ENCODE results near the gene GGCT.
"Not testable (repeated sequence)": the region's sequence is repeated elsewhere in the genome, so short reads cannot be mapped to it uniquely, and the experiment has no call there.

The GGCT gene

GRCh38 chr7:30504301-30505173 lies at the start of gene GGCT:
GGCT (minus strand) TSS chr7:30504829; CDS start chr7:30504709, 120 bp downstream.
- Mint-ChIP-seq H3K4me3 (peak within 1 kb of the TSS; percentile 87), H3K27me3 (no peaks in the 10 kb centered on the region), H3K4me1 (peaks cover 45% of the 10 kb centered on the region), H3K36me3 (ENCODE audit: low read depth) (peaks cover 27% of the 10 kb centered on the region), H3K9me3 (no peaks in the 10 kb centered on the region), H3K27ac (peak within 1 kb of the TSS; percentile 90)
- DNase-seq (peak; percentile 95), ATAC-seq (peak; percentile 100)

- H3K9me3 Mint-ChIP-seq, result no peaks in the 10 kb centered on the region
Observed at GRCh38 chr7:30553546-30553945, 48.9 kb upstream of the GGCT start.

DNA sequence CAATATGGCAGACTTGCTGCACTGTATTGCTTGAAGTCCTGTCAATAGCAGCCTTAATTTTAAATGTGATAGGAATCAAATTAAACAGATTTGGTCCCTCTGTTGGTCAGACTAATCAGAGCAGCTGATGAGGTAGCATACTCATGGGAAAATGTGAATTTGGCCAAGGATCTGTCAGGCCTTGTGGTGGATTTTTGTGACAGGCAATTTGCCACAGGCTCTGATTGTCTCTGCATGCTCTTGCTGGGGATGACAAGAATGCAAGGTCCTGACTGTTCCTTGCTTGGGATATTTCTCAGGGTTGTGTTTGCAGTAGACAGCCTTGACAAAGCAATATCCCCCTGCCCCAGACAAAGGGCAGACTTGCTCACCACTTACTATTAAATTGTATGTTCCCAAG lies 48.5 kb upstream of the GGCT start:
- Mint-ChIP-seq H3K36me3 (ENCODE audit: low read depth) (no peaks in the 10 kb centered on the region), H3K4me3 (no peak overlapping the region), H3K9me3 (no peaks in the 10 kb centered on the region), H3K27ac (no peak overlapping the region), H3K27me3 (no peaks in the 10 kb centered on the region), H3K4me1 (peaks cover 1% of the 10 kb centered on the region)
- ATAC-seq (no peak), DNase-seq (no peak)

More at GRCh38 chr7:30553546-30553945, 48.9 kb upstream of the GGCT start:
- ATAC-seq (no peak), DNase-seq (no peak)
- Mint-ChIP-seq H3K27me3 (no peaks in the 10 kb centered on the region), H3K36me3 (ENCODE audit: low read depth) (no peaks in the 10 kb centered on the region), H3K4me1 (peaks cover 1% of the 10 kb centered on the region), H3K4me3 (no peak overlapping the region), H3K27ac (no peak overlapping the region)

GRCh38 chr7:30552330-30552729 lies 47.7 kb upstream of the GGCT start:
- ATAC-seq (no peak), DNase-seq (no peak)
- no peaks in the 10 kb centered on the region for H3K27me3 Mint-ChIP-seq
- no peaks in the 10 kb centered on the region for H3K36me3 Mint-ChIP-seq (ENCODE audit: low read depth)
- H3K9me3 Mint-ChIP-seq, result no peaks in the 10 kb centered on the region
- H3K4me1 Mint-ChIP-seq, result peaks cover 1% of the 10 kb centered on the region
- no peak overlapping the region for H3K27ac Mint-ChIP-seq
- no peak overlapping the region for H3K4me3 Mint-ChIP-seq

DNA sequence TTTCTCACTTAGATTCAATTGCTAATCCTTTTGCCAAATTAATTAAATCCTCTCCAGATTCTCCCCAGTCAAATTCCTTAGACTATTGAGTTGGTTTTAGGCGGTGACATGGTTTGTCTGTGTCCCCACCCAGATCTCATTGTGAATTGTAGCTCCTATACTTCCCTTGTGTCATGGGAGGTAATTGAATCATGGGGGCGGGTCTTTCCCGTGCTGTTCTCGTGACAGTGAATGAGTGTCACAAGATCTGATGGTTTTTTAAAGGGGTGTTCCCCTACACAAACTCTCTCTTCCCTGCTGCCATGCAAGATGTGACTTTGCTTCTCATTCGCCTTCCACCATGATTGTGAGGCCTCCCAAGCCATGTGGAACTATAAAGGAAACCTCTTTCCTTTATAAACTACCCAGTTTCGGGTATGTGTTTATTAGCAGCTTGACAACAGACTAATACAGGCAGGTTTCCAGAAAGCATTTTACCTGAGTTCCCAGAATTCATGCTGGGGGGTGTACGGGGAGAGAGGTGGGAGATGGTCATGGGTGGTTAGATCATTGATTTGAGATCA lies 45.4 kb upstream of the GGCT start:
- no peaks in the 10 kb centered on the region for H3K36me3 Mint-ChIP-seq (ENCODE audit: low read depth)
- no peak for ATAC-seq
- no peaks in the 10 kb centered on the region for H3K9me3 Mint-ChIP-seq
- no peaks in the 10 kb centered on the region for H3K27me3 Mint-ChIP-seq
- DNase-seq, result no peak
- H3K4me1 Mint-ChIP-seq, result peaks cover 1% of the 10 kb centered on the region
- H3K27ac Mint-ChIP-seq, result no peak overlapping the region
- no peak overlapping the region for H3K4me3 Mint-ChIP-seq

DNA sequence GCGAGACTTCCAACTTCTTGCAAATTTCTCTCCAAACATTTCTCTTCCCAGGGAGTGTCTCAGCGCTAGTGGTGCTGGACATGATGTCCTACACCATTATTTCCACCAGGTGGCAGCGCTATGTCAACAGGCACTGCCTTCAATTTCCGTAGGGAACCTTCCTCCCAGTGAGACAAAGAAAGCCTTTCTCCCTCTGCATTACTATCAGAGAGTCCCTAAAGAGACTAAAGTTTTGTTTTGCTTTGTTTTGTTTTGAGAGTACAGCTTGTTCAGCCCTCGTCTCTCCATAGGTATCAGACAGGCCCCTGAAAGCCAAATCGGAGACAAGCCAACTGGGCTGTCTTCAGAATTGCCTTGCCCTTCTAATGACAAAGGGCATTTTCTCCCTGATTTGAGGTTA lies 44.2 kb upstream of the GGCT start:
- Mint-ChIP-seq H3K36me3 (ENCODE audit: low read depth) (peaks cover 1% of the 10 kb centered on the region), H3K27ac (no peak overlapping the region), H3K4me3 (no peak overlapping the region), H3K4me1 (peaks cover 1% of the 10 kb centered on the region), H3K9me3 (no peaks in the 10 kb centered on the region), H3K27me3 (no peaks in the 10 kb centered on the region)
- no peak for ATAC-seq
- DNase-seq, result peak; percentile 43

GRCh38 chr7:30546596-30546995 lies 42.0 kb upstream of the GGCT start:
- no peak for ATAC-seq

GRCh38 chr7:30545791-30546555 lies 41.3 kb upstream of the GGCT start:
- peaks cover 4% of the 10 kb centered on the region for H3K36me3 Mint-ChIP-seq (ENCODE audit: low read depth)
- H3K4me3 Mint-ChIP-seq, result no peak overlapping the region
- H3K27me3 Mint-ChIP-seq, result no peaks in the 10 kb centered on the region
- no peaks in the 10 kb centered on the region for H3K9me3 Mint-ChIP-seq
- DNase-seq, result no peak
- H3K4me1 Mint-ChIP-seq, result peaks cover 3% of the 10 kb centered on the region
- no peak overlapping the region for H3K27ac Mint-ChIP-seq
- ATAC-seq, result no peak

More at GRCh38 chr7:30546596-30546995, 42.0 kb upstream of the GGCT start:
- DNase-seq, result no peak
- Mint-ChIP-seq H3K4me1 (peaks cover 3% of the 10 kb centered on the region), H3K27me3 (no peaks in the 10 kb centered on the region), H3K4me3 (no peak overlapping the region), H3K36me3 (ENCODE audit: low read depth) (peaks cover 4% of the 10 kb centered on the region), H3K9me3 (no peaks in the 10 kb centered on the region), H3K27ac (no peak overlapping the region)

- Mint-ChIP-seq H3K27me3 (no peaks in the 10 kb centered on the region), H3K9me3 (no peaks in the 10 kb centered on the region), H3K36me3 (ENCODE audit: low read depth) (peaks cover 9% of the 10 kb centered on the region), H3K4me3 (no peak overlapping the region), H3K27ac (peak overlapping the region; percentile 5), H3K4me1 (peaks cover 2% of the 10 kb centered on the region)
- ATAC-seq, result peak; percentile 63
- DNase-seq, result no peak
Observed at GRCh38 chr7:30543813-30544525, 39.3 kb upstream of the GGCT start.

- not testable (repeated sequence) for H3K27me3 Mint-ChIP-seq, H3K4me1 Mint-ChIP-seq, DNase-seq, ATAC-seq, H3K27ac Mint-ChIP-seq, H3K9me3 Mint-ChIP-seq, H3K4me3 Mint-ChIP-seq
- H3K36me3 Mint-ChIP-seq (ENCODE audit: low read depth), result peaks cover 11% of the 10 kb centered on the region
Observed at GRCh38 chr7:30543115-30543514, 38.5 kb upstream of the GGCT start.

DNA sequence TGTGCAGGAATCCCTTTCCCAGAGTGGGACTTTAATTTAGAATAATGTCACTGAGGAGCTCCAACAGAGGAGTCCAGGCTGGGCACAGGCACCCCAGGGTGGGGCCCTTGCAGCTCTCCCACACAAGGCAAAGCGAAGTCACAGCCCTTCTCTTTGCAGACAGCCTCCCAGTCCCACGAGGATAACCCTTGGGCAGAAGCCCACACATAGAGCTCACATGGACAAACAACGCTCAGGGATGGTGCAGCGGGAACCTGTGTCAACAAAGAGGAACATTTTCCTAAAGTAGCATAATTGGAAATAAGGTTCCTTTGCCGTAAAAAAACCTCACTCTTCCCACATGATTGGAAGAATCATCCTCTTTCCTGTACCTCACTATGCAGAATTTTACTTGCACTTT lies 29.3 kb upstream of the GGCT start:
- no peak for ATAC-seq
- H3K4me1 Mint-ChIP-seq, result no peaks in the 10 kb centered on the region
- peaks cover 14% of the 10 kb centered on the region for H3K36me3 Mint-ChIP-seq (ENCODE audit: low read depth)
- no peak overlapping the region for H3K27ac Mint-ChIP-seq
- H3K9me3 Mint-ChIP-seq, result no peaks in the 10 kb centered on the region
- DNase-seq, result no peak
- no peak overlapping the region for H3K4me3 Mint-ChIP-seq
- H3K27me3 Mint-ChIP-seq, result no peaks in the 10 kb centered on the region

DNA sequence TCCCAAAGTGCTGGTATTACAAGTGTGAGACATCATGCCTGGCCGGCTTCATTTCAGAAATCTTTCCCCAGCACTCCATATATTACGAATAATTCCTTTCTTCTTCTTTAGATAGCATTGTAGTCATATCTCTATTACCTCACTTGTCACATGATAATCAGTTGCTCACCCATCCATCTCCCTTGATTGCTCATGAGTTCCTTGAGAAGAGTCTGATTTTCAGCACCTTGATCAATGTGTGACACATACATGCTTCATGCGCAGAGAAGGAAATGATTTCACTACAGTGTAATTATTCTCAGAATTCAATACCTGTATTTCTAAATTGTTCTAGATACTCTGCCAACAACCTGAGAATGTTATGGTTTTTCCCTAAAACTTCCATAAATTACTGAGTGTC lies 26.7 kb upstream of the GGCT start:
- Mint-ChIP-seq H3K4me1 (no peaks in the 10 kb centered on the region), H3K4me3 (no peak overlapping the region), H3K27ac (no peak overlapping the region), H3K27me3 (no peaks in the 10 kb centered on the region), H3K36me3 (ENCODE audit: low read depth) (peaks cover 3% of the 10 kb centered on the region), H3K9me3 (no peaks in the 10 kb centered on the region)
- ATAC-seq, result peak; percentile 40
- DNase-seq, result no peak

DNA sequence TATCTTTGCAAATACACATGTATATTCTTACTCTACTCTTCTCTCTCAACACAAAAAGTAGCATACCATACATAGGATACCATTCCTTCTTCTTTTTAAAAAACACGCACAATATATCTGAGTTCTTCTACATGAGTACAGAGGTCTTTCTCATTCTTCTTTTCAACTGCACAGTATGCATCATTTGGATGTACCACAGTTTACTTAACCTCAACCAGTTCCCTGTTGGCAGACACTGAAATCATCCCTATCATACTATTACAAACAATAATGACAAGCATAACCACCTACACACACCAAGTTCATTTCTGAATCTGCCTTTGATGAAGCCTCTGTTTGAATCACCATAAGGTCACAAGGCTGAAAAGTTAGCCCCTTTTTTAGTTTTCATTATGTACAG lies 25.7 kb upstream of the GGCT start:
- Mint-ChIP-seq H3K4me3 (no peak overlapping the region), H3K36me3 (ENCODE audit: low read depth) (peaks cover 3% of the 10 kb centered on the region), H3K9me3 (no peaks in the 10 kb centered on the region), H3K27ac (no peak overlapping the region), H3K27me3 (no peaks in the 10 kb centered on the region), H3K4me1 (no peaks in the 10 kb centered on the region)
- DNase-seq (no peak), ATAC-seq (no peak)

GRCh38 chr7:30528779-30529178 lies 24.1 kb upstream of the GGCT start:
- no peaks in the 10 kb centered on the region for H3K9me3 Mint-ChIP-seq
- no peaks in the 10 kb centered on the region for H3K4me1 Mint-ChIP-seq
- no peak for ATAC-seq
- no peak overlapping the region for H3K27ac Mint-ChIP-seq
- H3K36me3 Mint-ChIP-seq (ENCODE audit: low read depth), result peaks cover 3% of the 10 kb centered on the region
- no peaks in the 10 kb centered on the region for H3K27me3 Mint-ChIP-seq
- no peak for DNase-seq
- no peak overlapping the region for H3K4me3 Mint-ChIP-seq
